ENCODE data around the gene R3HDM2.
A peak's percentile ranks its signal among the peaks of the same experiment; 100 is the strongest.
"Not testable (repeated sequence)": the region's sequence is repeated elsewhere in the genome, so short reads cannot be mapped to it uniquely, and the experiment has no call there.

The R3HDM2 gene

GRCh38 chr12:57452937-57453509, 22.2 kb upstream of the R3HDM2 start:
- DNase-seq (ENCODE audit: low read depth), result peak; percentile 84

- peak; percentile 86 for DNase-seq (ENCODE audit: low read depth)
These were observed 21.5 kb upstream of the R3HDM2 start for GRCh38 chr12:57452181-57452936.

GRCh38 chr12:57451233-57451778, 20.5 kb upstream of the R3HDM2 start:
- no peak for DNase-seq (ENCODE audit: low read depth)

GRCh38 chr12:57450057-57450456, 19.2 kb upstream of the R3HDM2 start:
- DNase-seq (ENCODE audit: low read depth), result no peak

GRCh38 chr12:57449375-57449774, 18.5 kb upstream of the R3HDM2 start:
- DNase-seq (ENCODE audit: low read depth), result no peak

GRCh38 chr12:57448669-57449068, 17.8 kb upstream of the R3HDM2 start:
- no peak for DNase-seq (ENCODE audit: low read depth)

GRCh38 chr12:57446292-57446960, 15.6 kb upstream of the R3HDM2 start:
- DNase-seq (ENCODE audit: low read depth), result no peak

- DNase-seq (ENCODE audit: low read depth), result no peak
These were observed 13.9 kb upstream of the R3HDM2 start for GRCh38 chr12:57444744-57445143.

GRCh38 chr12:57444337-57444736, 13.5 kb upstream of the R3HDM2 start:
- not testable (repeated sequence) for DNase-seq (ENCODE audit: low read depth)

GRCh38 chr12:57441846-57442427, 11.1 kb upstream of the R3HDM2 start:
- no peak for DNase-seq (ENCODE audit: low read depth)

- not testable (repeated sequence) for DNase-seq (ENCODE audit: low read depth)
These were observed 10.6 kb upstream of the R3HDM2 start for GRCh38 chr12:57441393-57441792.

- DNase-seq (ENCODE audit: low read depth), result no peak
These were observed 9.0 kb upstream of the R3HDM2 start for GRCh38 chr12:57439762-57440266.

- DNase-seq (ENCODE audit: low read depth), result no peak
These were observed 7.6 kb upstream of the R3HDM2 start for GRCh38 chr12:57438400-57438799.

GRCh38 chr12:57435293-57435692, 4.5 kb upstream of the R3HDM2 start:
- DNase-seq (ENCODE audit: low read depth), result no peak

GRCh38 chr12:57434517-57435223, 3.8 kb upstream of the R3HDM2 start, which contains the start of gene INHBC:
INHBC (plus strand) TSS chr12:57434784; CDS start chr12:57434887, 103 bp downstream.
- no peak for DNase-seq (ENCODE audit: low read depth)

- DNase-seq (ENCODE audit: low read depth), result no peak
These were observed 2.5 kb upstream of the R3HDM2 start for GRCh38 chr12:57433370-57433769.

- DNase-seq (ENCODE audit: low read depth), result no peak
These were observed 878 bp upstream of the R3HDM2 start for GRCh38 chr12:57431654-57432188.

- no peak for DNase-seq (ENCODE audit: low read depth)
These were observed 522 bp downstream of the R3HDM2 start for GRCh38 chr12:57430112-57430930.

- DNase-seq (ENCODE audit: low read depth), result peak; percentile 32
These were observed 1.3 kb downstream of the R3HDM2 start for GRCh38 chr12:57429473-57430111.

GRCh38 chr12:57428965-57429364, 1.9 kb downstream of the R3HDM2 start:
- no peak for DNase-seq (ENCODE audit: low read depth)
